Measurements from ENCODE around the gene OPA1.

- TF ChIP-seq EZH2 (IDR thresholded peaks at IDR 0.05; ENCODE audit: insufficient read depth, poor library complexity, severe bottlenecking), result no peak
- TF ChIP-seq EZH2phosphoT487 (IDR thresholded peaks at IDR 0.05; ENCODE audit: insufficient read depth, low read depth), result no peak
Measured at GRCh38 chr3:193572426-193572908, 20.5 kb upstream of the OPA1 start.
